Measurements from ENCODE around the gene PCDHB15. TPM values are rescaled to one million over a fixed set of nuclear protein-coding genes. Genes with fewer than 3 reads are reported as not detected.
A peak's percentile ranks its signal among the peaks of the same experiment; 100 is the strongest.

Gene PCDHB15
- total RNA-seq, 1 experiment from 2014 or later = 0.07 TPM

GRCh38 chr5:141272906-141273305, 27.7 kb downstream of the PCDHB15 start:
- RAD21 ChIA-PET (ENCODE audit: low non-redundant PET in 1 of 2, low total read pairs in 2 of 2, uncharacterized antibody in 2 of 2, unreplicated experiment in 2 of 2) = no interaction called here
- Histone ChIP-seq H2AFZ (ENCODE audit: low read depth, low read length, poor library complexity, severe bottlenecking) (no peak overlapping the region), H3K79me2 (ENCODE audit: insufficient read depth, low read length) (no peaks in the 10 kb centered on the region), H4K20me1 (ENCODE audit: insufficient read depth) (no peaks in the 10 kb centered on the region), H3K9me3 (ENCODE audit: control insufficient read depth in 1 of 2, insufficient read depth in 1 of 2, low read depth in 1 of 2, low read length in 2 of 2) (peaks cover 0 to 5% of the 10 kb centered on the region in 2 experiments; a peak in 2 of 4 replicates), H3K4me3 (replicated peaks in 1 of 2; ENCODE audit: low read depth in 1 of 2, low read length in 2 of 2) (no peak overlapping the region), H3K9ac (ENCODE audit: low read length) (no peak overlapping the region), H3K27me3 (ENCODE audit: insufficient read depth, low read length) (no peaks in the 10 kb centered on the region), H3K27ac (ENCODE audit: low read depth, low read length) (no peak overlapping the region), H3K9me2 (ENCODE audit: insufficient read depth) (no peaks in the 10 kb centered on the region), H3K4me1 (ENCODE audit: control insufficient read depth in 1 of 2, insufficient read depth in 2 of 2, low read length in 2 of 2) (no peaks in the 10 kb centered on the region), H3K4me2 (ENCODE audit: low read length) (no peak overlapping the region), H3K36me3 (ENCODE audit: control insufficient read depth in 1 of 2, insufficient read depth in 2 of 2, low read length in 2 of 2) (no peaks in the 10 kb centered on the region)
- POLR2A ChIA-PET = no interaction called here
- DNase-seq (ENCODE audit: low read depth, low spot score) (no peak), ATAC-seq (no peak; the same call in 1 of the 2 replicates)
- CTCF ChIA-PET = no interaction called here
- TF ChIP-seq CTCF (IDR thresholded peaks at IDR 0.05 in 2 of 3, conservative IDR thresholded peaks at IDR 0.05 in 1 of 3; ENCODE audit: borderline replicate concordance in 1 of 3, insufficient read depth in 1 of 3, low read depth in 2 of 3, low read length in 2 of 3) = peak in 2 of 3 experiments; percentile 25 to 33; a peak in 2 of 6 replicates
- TF ChIP-seq EZH2 (IDR thresholded peaks at IDR 0.05) = no peak
- TF ChIP-seq RAD21 (IDR thresholded peaks at IDR 0.05; ENCODE audit: low read depth) = 0 out of 2 replicates have a peak, but pooled peaks have one; percentile 19
- intact Hi-C loops (cut with micrococcal nuclease) = no loop called here
- no TSS peak for BruUV-seq (replicated peaks)

- Histone ChIP-seq H3K79me2 (ENCODE audit: insufficient read depth, low read length) (no peaks in the 10 kb centered on the region), H3K4me3 (replicated peaks in 1 of 2; ENCODE audit: low read depth in 1 of 2, low read length in 2 of 2) (no peak overlapping the region), H3K9ac (ENCODE audit: low read length) (no peak overlapping the region), H3K4me1 (ENCODE audit: control insufficient read depth in 1 of 2, insufficient read depth in 2 of 2, low read length in 2 of 2) (no peaks in the 10 kb centered on the region), H3K36me3 (ENCODE audit: control insufficient read depth in 1 of 2, insufficient read depth in 2 of 2, low read length in 2 of 2) (no peaks in the 10 kb centered on the region), H3K9me2 (ENCODE audit: insufficient read depth) (no peaks in the 10 kb centered on the region), H3K4me2 (ENCODE audit: low read length) (no peak overlapping the region), H3K27me3 (ENCODE audit: insufficient read depth, low read length) (no peaks in the 10 kb centered on the region), H3K9me3 (ENCODE audit: control insufficient read depth in 1 of 2, insufficient read depth in 1 of 2, low read depth in 1 of 2, low read length in 2 of 2) (peaks cover 0 to 5% of the 10 kb centered on the region in 2 experiments; a peak in 1 of 4 replicates), H3K27ac (ENCODE audit: low read depth, low read length) (no peak overlapping the region), H2AFZ (ENCODE audit: low read depth, low read length, poor library complexity, severe bottlenecking) (no peak overlapping the region), H4K20me1 (ENCODE audit: insufficient read depth) (no peaks in the 10 kb centered on the region)
- RAD21 ChIA-PET (ENCODE audit: low non-redundant PET in 1 of 2, low total read pairs in 2 of 2, uncharacterized antibody in 2 of 2, unreplicated experiment in 2 of 2) = no interaction called here
- DNase-seq (ENCODE audit: low read depth, low spot score) (no peak), ATAC-seq (no peak)
- no TSS peak for BruUV-seq (replicated peaks)
- POLR2A ChIA-PET = no interaction called here
- intact Hi-C loops (cut with micrococcal nuclease) = no loop called here
- CTCF ChIA-PET = no interaction called here
- TF ChIP-seq TCF7L2 (IDR thresholded peaks at IDR 0.05; ENCODE audit: borderline replicate concordance, extremely low read depth, insufficient read depth, insufficient read length) (no peak), EZH2phosphoT487 (IDR thresholded peaks at IDR 0.05; ENCODE audit: borderline replicate concordance) (no peak), POLR2AphosphoS5 (IDR thresholded peaks at IDR 0.05; ENCODE audit: low read depth, low read length) (no peak), RAD21 (IDR thresholded peaks at IDR 0.05; ENCODE audit: low read depth) (no peak), JUND (IDR thresholded peaks at IDR 0.05) (no peak), SIN3A (IDR thresholded peaks at IDR 0.05; ENCODE audit: low read depth) (no peak), MAX (IDR thresholded peaks at IDR 0.05) (no peak), ELF1 (IDR thresholded peaks at IDR 0.05; ENCODE audit: borderline replicate concordance, low read depth) (no peak), POLR2A (IDR thresholded peaks at IDR 0.05; ENCODE audit: borderline replicate concordance, extremely low read depth, insufficient read depth, insufficient read length) (no peak), ATF3 (IDR thresholded peaks at IDR 0.05) (no peak), CTCF (IDR thresholded peaks at IDR 0.05 in 2 of 3, conservative IDR thresholded peaks at IDR 0.05 in 1 of 3; ENCODE audit: borderline replicate concordance in 1 of 3, insufficient read depth in 1 of 3, low read depth in 2 of 3, low read length in 2 of 3) (no peak), YY1 (IDR thresholded peaks at IDR 0.05; ENCODE audit: extremely low read depth, insufficient replicate concordance, low read depth, low read length) (no peak), FOSL1 (IDR thresholded peaks at IDR 0.05; ENCODE audit: low read depth) (no peak), SP1 (IDR thresholded peaks at IDR 0.05; ENCODE audit: low read depth) (no peak)
Measured at GRCh38 chr5:141298376-141298775, 53.2 kb downstream of the PCDHB15 start.

Data from HCT116 (cell line).